Esophagus squamous epithelium (tissue), 5 donors: ENCODE results near the gene BNC2. TPM values are rescaled to one million over a fixed set of nuclear protein-coding genes. Genes with fewer than 3 reads are reported as not detected.
A peak's percentile ranks its signal among the peaks of the same experiment; 100 is the strongest.

Experiments used
- DNase-seq: peaks from one replicate; lab custom pipeline; 2025; lab: John Stamatoyannopoulos, UW
- H3K27ac ChIP-seq, 4 donors: fragments of 200-600 bp; sonication (generic); one replicate each; pipeline ENCODE4 v1.5.1; 2016 to 2019; ENCODE audit warnings: mild to moderate bottlenecking in 1 of 4
- H3K27me3 ChIP-seq, 4 donors: fragments of 200-600 bp; sonication (generic); 1 replicate in 3 of 4; 2 replicates in 1 of 4; pipeline versions ENCODE4 v1.5.1 to v1.6.0; 2017 to 2021; ENCODE audit warnings: antibody characterized with exemption in 1 of 4
- H3K36me3 ChIP-seq, 3 donors: fragments of 200-600 bp; sonication (generic); one replicate each; pipeline ENCODE4 v1.5.1; 2016 to 2019
- H3K4me1 ChIP-seq, 3 donors: fragments of 200-600 bp; sonication (generic); one replicate each; pipeline ENCODE4 v1.5.1; 2017 to 2019
- H3K4me3 ChIP-seq, 4 donors: fragments of 200-600 bp; sonication (generic); 1 replicate in 3 of 4; 2 replicates in 1 of 4; pipeline ENCODE4 v1.5.1; 2016 to 2019; ENCODE audit warnings: mild to moderate bottlenecking in 2 of 4, moderate library complexity in 1 of 4
- H3K9me3 ChIP-seq, 3 donors: fragments of 200-600 bp; sonication (generic); one replicate each; pipeline ENCODE4 v1.5.1; 2016 to 2019
- CTCF ChIP-seq, 6 experiments: fragments of 450-650 bp in 4 of 6; fragments of 200-600 bp in 2 of 6; sonication (generic) in 2 of 6; IDR thresholded peaks; one replicate each; pipeline ENCODE4 v1.5.1; 2016 to 2019; ENCODE audit warnings: antibody characterized with exemption in 6 of 6, mild to moderate bottlenecking in 4 of 6, moderate library complexity in 4 of 6
- POLR2A ChIP-seq, 4 donors: fragments of 450-650 bp; IDR thresholded peaks; one replicate each; pipeline ENCODE4 v1.6.1; 2017; ENCODE audit warnings: antibody characterized with exemption in 4 of 4, mild to moderate bottlenecking in 4 of 4, moderate library complexity in 3 of 4
- WGBS, 2 donors: methylation state at CpG; one replicate each; pipeline ENCODE4 v1.1.5; 2018; 5-methylcytosine and 5-hydroxymethylcytosine counted together
- intact Hi-C: fragments of 100-400 bp; cut with DNase I; formaldehyde crosslinking; loops from one replicate; pipeline ENCODE4 v1.15.0; 2022
- total RNA-seq, 4 donors: library from RNA; depleted of rRNA; stranded (reverse); fragments of >200 nt; gene quantifications; one replicate each; pipeline ENCODE4 v1.1.0, GENCODE V29; 2016
- donor health status: DM: yes; HTN: yes; CAD: no.

Gene BNC2
- total RNA-seq, 4 donors from 2014 or later: 3.6 to 41.8 (median 8.5) TPM

- no peaks in the 10 kb centered on the region for H3K36me3 ChIP-seq
- no peaks in the 10 kb centered on the region for H3K27me3 ChIP-seq
- intact Hi-C loops: no loop called here
- H3K4me1 ChIP-seq: peaks cover 0 to 20% (median 0%) of the 10 kb centered on the region in 3 donors
- TF ChIP-seq CTCF (IDR thresholded peaks at IDR 0.05) (no peak), POLR2A (IDR thresholded peaks at IDR 0.05) (no peak)
- H3K9me3 ChIP-seq: no peaks in the 10 kb centered on the region
- H3K27ac ChIP-seq: peak overlapping the region in 2 of 4 donors; percentile 37 to 70
- DNase-seq: no peak
- no peak overlapping the region for H3K4me3 ChIP-seq
- WGBS, 2 donors: 86 to 88% methylated on average over 2 of the region's 2 CpGs
Observed at GRCh38 chr9:16510482-16510881, 360.0 kb downstream of the BNC2 start.

GRCh38 chr9:16509997-16510396, 360.5 kb downstream of the BNC2 start:
- Histone ChIP-seq H3K9me3 (no peaks in the 10 kb centered on the region), H3K27ac (peak overlapping the region in 2 of 4 donors; percentile 37 to 70), H3K4me3 (no peak overlapping the region), H3K27me3 (no peaks in the 10 kb centered on the region), H3K4me1 (peaks cover 0 to 19% (median 0%) of the 10 kb centered on the region in 3 donors), H3K36me3 (no peaks in the 10 kb centered on the region)
- intact Hi-C loops: no loop called here
- TF ChIP-seq POLR2A (IDR thresholded peaks at IDR 0.05): no peak
- no peak for TF ChIP-seq CTCF (IDR thresholded peaks at IDR 0.05)
- no peak for DNase-seq
- WGBS, 2 donors: 49 to 52% methylated on average over 5 of the region's 5 CpGs

- Histone ChIP-seq H3K4me3 (no peak overlapping the region), H3K9me3 (no peaks in the 10 kb centered on the region), H3K27me3 (no peaks in the 10 kb centered on the region), H3K4me1 (peaks cover 0 to 11% (median 0%) of the 10 kb centered on the region in 3 donors), H3K27ac (peak overlapping the region in 3 of 4 donors; percentile 15 to 53 (median 25)), H3K36me3 (no peaks in the 10 kb centered on the region)
- no peak for TF ChIP-seq CTCF (IDR thresholded peaks at IDR 0.05)
- TF ChIP-seq POLR2A (IDR thresholded peaks at IDR 0.05): no peak
- DNase-seq: no peak
- intact Hi-C loops: no loop called here
- 31 to 51% methylated on average over 2 of the region's 2 CpGs for WGBS, 2 donors
Observed at GRCh38 chr9:16505199-16505598, 365.3 kb downstream of the BNC2 start.

- Histone ChIP-seq H3K27ac (no peak overlapping the region), H3K36me3 (no peaks in the 10 kb centered on the region), H3K4me3 (no peak overlapping the region), H3K27me3 (no peaks in the 10 kb centered on the region), H3K9me3 (no peaks in the 10 kb centered on the region), H3K4me1 (peaks cover 0 to 4% (median 0%) of the 10 kb centered on the region in 3 donors)
- DNase-seq: no peak
- TF ChIP-seq POLR2A (IDR thresholded peaks at IDR 0.05) (no peak), CTCF (IDR thresholded peaks at IDR 0.05) (no peak)
- intact Hi-C loops: no loop called here
- 84 to 94% methylated on average over 2 of the region's 2 CpGs for WGBS, 2 donors
Observed at GRCh38 chr9:16501726-16502125, 368.7 kb downstream of the BNC2 start.

GRCh38 chr9:16501141-16501540, 369.3 kb downstream of the BNC2 start:
- Histone ChIP-seq H3K4me1 (peaks cover 0 to 4% (median 0%) of the 10 kb centered on the region in 3 donors), H3K4me3 (no peak overlapping the region), H3K27ac (no peak overlapping the region), H3K36me3 (no peaks in the 10 kb centered on the region), H3K27me3 (no peaks in the 10 kb centered on the region), H3K9me3 (no peaks in the 10 kb centered on the region)
- 46 to 53% methylated on average over 2 of the region's 2 CpGs for WGBS, 2 donors
- TF ChIP-seq CTCF (IDR thresholded peaks at IDR 0.05) (no peak), POLR2A (IDR thresholded peaks at IDR 0.05) (no peak)
- DNase-seq: no peak
- intact Hi-C loops: no loop called here
